IMR-90 (cell line): ENCODE data around the gene DSCAML1. TPM values are rescaled to one million over a fixed set of nuclear protein-coding genes. Genes with fewer than 3 reads are reported as not detected.

Experiments
- ATAC-seq: fragments of 200-7000 bp; cut with Tn5 transposase; 2 replicates; pipeline ENCODE4 v1.9.1; 2020; ENCODE audit warnings: low read depth, mild to moderate bottlenecking, moderate library complexity
- BruUV-seq: library from RNA; stranded (reverse); fragments of 400-500 nt; replicated peaks from 2 replicates; lab custom pipeline; 2021; lab: Mats Ljungman, UMichigan
- CTCF ChIA-PET: fragments of 300-600 bp; formaldehyde crosslinking; extraction: SDS; loops from one replicate; lab custom pipeline; 2021; ENCODE audit warnings: antibody characterized with exemption; lab: Yijun Ruan, JAX
- POLR2A ChIA-PET: fragments of 300-600 bp; sonication (Branson Sonifier 250); formaldehyde crosslinking; loops from one replicate; lab custom pipeline; 2022; ENCODE audit warnings: antibody characterized with exemption; ENCODE audit not compliant: unreplicated experiment; lab: Charles Lee
- DNase-seq: peaks from one replicate; pipeline ENCODE4 v3.0.0; 2013
- H2AFZ ChIP-seq: replicated peaks from 2 replicates; pipeline ENCODE3; 2013; ENCODE audit warnings: low read length, mild to moderate bottlenecking; ENCODE audit not compliant: poor library complexity
- H2AK5ac ChIP-seq: 2 replicates; pipeline ENCODE4 v1.6.1; 2013; ENCODE audit warnings: low read depth, low read length, inconsistent platforms
- H2AK9ac ChIP-seq: replicated peaks from 2 replicates; pipeline ENCODE3; 2013; ENCODE audit warnings: mild to moderate bottlenecking, low read depth, low read length, moderate library complexity; ENCODE audit not compliant: poor library complexity
- H2BK120ac ChIP-seq: 2 replicates; pipeline ENCODE4 v1.6.1; 2013; ENCODE audit warnings: low read depth, low read length, inconsistent platforms
- H2BK15ac ChIP-seq: 3 replicates; pipeline ENCODE4 v1.6.1; 2013; ENCODE audit warnings: low read depth, low read length, inconsistent platforms
- H2BK20ac ChIP-seq: 2 replicates; pipeline ENCODE4 v1.6.1; 2013; ENCODE audit warnings: low read depth, mild to moderate bottlenecking, inconsistent platforms, low read length, moderate library complexity
- H2BK5ac ChIP-seq: 2 replicates; pipeline ENCODE4 v1.6.1; 2013; ENCODE audit warnings: mild to moderate bottlenecking, low read depth, low read length, inconsistent platforms; ENCODE audit not compliant: poor library complexity, severe bottlenecking
- H3K14ac ChIP-seq: replicated peaks from 2 replicates; pipeline ENCODE4 v1.6.1; 2013; ENCODE audit warnings: low read depth, low read length, inconsistent platforms
- H3K18ac ChIP-seq: 2 replicates; pipeline ENCODE4 v1.6.1; 2013; ENCODE audit warnings: low read depth, low read length, control low read depth
- H3K23ac ChIP-seq: 2 replicates; pipeline ENCODE4 v1.6.1; 2013; ENCODE audit warnings: low read depth, low read length, inconsistent platforms
- H3K27ac ChIP-seq: 2 replicates; pipeline ENCODE4 v1.5.1; 2013; ENCODE audit warnings: mild to moderate bottlenecking, control low read depth, low read length; ENCODE audit not compliant: insufficient read depth
- H3K27me3 ChIP-seq: 2 replicates; pipeline ENCODE4 v1.6.1; 2013; ENCODE audit warnings: low read length; ENCODE audit not compliant: control insufficient read depth, insufficient read depth
- H3K36me3 ChIP-seq: 2 replicates; pipeline ENCODE4 v1.6.1; 2013; ENCODE audit warnings: low read length, mixed read lengths; ENCODE audit not compliant: control insufficient read depth, insufficient read depth
- H3K4ac ChIP-seq: 2 replicates; pipeline ENCODE4 v1.6.1; 2013; ENCODE audit warnings: low read depth, low read length, inconsistent platforms
- H3K4me1 ChIP-seq: 2 replicates; pipeline ENCODE4 v1.6.1; 2013; ENCODE audit warnings: low read length, mixed read lengths; ENCODE audit not compliant: control insufficient read depth, insufficient read depth
- H3K4me2 ChIP-seq: 2 replicates; pipeline ENCODE4 v1.6.1; 2013; ENCODE audit warnings: low read depth, mild to moderate bottlenecking, control low read depth, low read length, moderate library complexity
- H3K4me3 ChIP-seq: 2 replicates; pipeline ENCODE4 v1.5.1; 2013; ENCODE audit warnings: low read depth, mild to moderate bottlenecking, control low read depth, low read length, moderate library complexity; ENCODE audit not compliant: insufficient read depth
- H3K56ac ChIP-seq: 2 replicates; pipeline ENCODE4 v1.6.1; 2013; ENCODE audit warnings: low read length, inconsistent platforms; ENCODE audit not compliant: insufficient read depth; ENCODE audit errors: extremely low read depth
- H3K79me1 ChIP-seq, 2 experiments: 2 replicates each; pipeline ENCODE4 v1.6.1; 2013; ENCODE audit warnings: low read length in 2 of 2, inconsistent platforms in 1 of 2, low read depth in 1 of 2
- H3K9ac ChIP-seq: 2 replicates; pipeline ENCODE4 v1.6.1; 2013; ENCODE audit warnings: low read depth, low read length, control low read depth
- H3K9me1 ChIP-seq: 2 replicates; pipeline ENCODE4 v1.6.1; 2013; ENCODE audit warnings: low read length, inconsistent platforms; ENCODE audit not compliant: insufficient read depth
- H3K9me3 ChIP-seq: 2 replicates; pipeline ENCODE4 v1.6.1; 2013; ENCODE audit warnings: low read length; ENCODE audit not compliant: control insufficient read depth, insufficient read depth
- H4K20me1 ChIP-seq: 2 replicates; pipeline ENCODE4 v1.6.1; 2013; ENCODE audit warnings: low read length, inconsistent platforms; ENCODE audit not compliant: insufficient read depth
- H4K5ac ChIP-seq: 2 replicates; pipeline ENCODE4 v1.6.1; 2013; ENCODE audit warnings: mild to moderate bottlenecking, low read depth, low read length, control low read depth
- H4K8ac ChIP-seq, 2 experiments: 2 replicates each; pipeline ENCODE4 v1.6.1; 2013; ENCODE audit warnings: low read depth in 2 of 2, low read length in 2 of 2, control low read depth in 1 of 2, inconsistent platforms in 1 of 2
- H4K91ac ChIP-seq: 2 replicates; pipeline ENCODE4 v1.6.1; 2013; ENCODE audit warnings: low read depth, low read length, inconsistent platforms; ENCODE audit not compliant: insufficient read depth
- BHLHE40 ChIP-seq: fragments of 150-350 bp; IDR thresholded peaks from 2 replicates; pipeline ENCODE4 v1.6.1; 2016; ENCODE audit warnings: mild to moderate bottlenecking, low read depth, low read length
- CHD1 ChIP-seq: IDR thresholded peaks from 2 replicates; pipeline ENCODE4 v1.6.1; 2012; ENCODE audit warnings: low read depth, low read length, improper control_type of control experiment
- FOS ChIP-seq: fragments of 150-350 bp; IDR thresholded peaks from 2 replicates; pipeline ENCODE4 v1.6.1; 2016; ENCODE audit warnings: low read depth, low read length
- MAFK ChIP-seq: IDR thresholded peaks from 2 replicates; pipeline ENCODE4 v1.6.1; 2012; ENCODE audit warnings: low read depth, low read length, improper control_type of control experiment
- MAZ ChIP-seq: IDR thresholded peaks from 2 replicates; pipeline ENCODE4 v1.6.1; 2012; ENCODE audit warnings: low read depth, mild to moderate bottlenecking, low read length, improper control_type of control experiment, moderate library complexity, borderline replicate concordance
- MXI1 ChIP-seq: IDR thresholded peaks from 2 replicates; pipeline ENCODE4 v1.6.1; 2012; ENCODE audit warnings: low read depth, mild to moderate bottlenecking, low read length, moderate library complexity, borderline replicate concordance
- RAD21 ChIP-seq: IDR thresholded peaks from 2 replicates; pipeline ENCODE4 v1.6.1; 2012; ENCODE audit warnings: low read length, improper control_type of control experiment
- RCOR1 ChIP-seq: IDR thresholded peaks from 2 replicates; pipeline ENCODE4 v1.6.1; 2012; ENCODE audit warnings: mild to moderate bottlenecking, low read length, improper control_type of control experiment; ENCODE audit not compliant: insufficient replicate concordance
- SMC3 ChIP-seq: fragments of 150-350 bp; IDR thresholded peaks from 2 replicates; pipeline ENCODE4 v1.6.1; 2016; ENCODE audit warnings: low read depth, mild to moderate bottlenecking, antibody characterized with exemption, low read length, moderate library complexity
- WGBS, 2 experiments: methylation state at CpG; one replicate each; pipeline versions ENCODE4 v1.1.5 to v1.1.7; 2013; ENCODE audit warnings: missing lambda C conversion rate in 2 of 2; ENCODE audit not compliant: insufficient read length in 1 of 2; ENCODE audit errors: extremely low coverage in 2 of 2; 5-methylcytosine and 5-hydroxymethylcytosine counted together
- dilution Hi-C: fragments of 300-500 bp; cut with HindIII; formaldehyde crosslinking; loops from one replicate; pipeline ENCODE4 v1.14.3; 2018; ENCODE audit warnings: low sequenced_read_pairs; ENCODE audit not compliant: unreplicated experiment
- in situ Hi-C: fragments of 300-500 bp; cut with MboI; formaldehyde crosslinking; loops from 3 replicates; pipeline ENCODE4 v1.14.3; 2019; ENCODE audit warnings: low sequenced_read_pairs, inconsistent platforms, mixed read lengths
- intact Hi-C: fragments of 100-400 bp; cut with micrococcal nuclease; formaldehyde crosslinking; loops from 2 replicates; pipeline ENCODE4 v1.10.0; 2022
- polyA plus RNA-seq, 3 experiments: library from polyadenylated mRNA; depleted of rRNA; stranded (reverse); fragments of >200 nt; gene quantifications; 2 replicates each; pipeline ENCODE4 v1.2.3, GENCODE V29; 2012; ENCODE audit warnings: low replicate concordance in 1 of 3
- total RNA-seq: library from RNA; depleted of rRNA; stranded (reverse); fragments of >200 nt; gene quantifications from 2 replicates; pipeline ENCODE4 v1.2.3, GENCODE V29; 2012
- TF ChIP-seq, protein P1 (sequence below): fragments of 150-350 bp; IDR thresholded peaks from 2 replicates; pipeline ENCODE4 v1.6.1; 2016; ENCODE audit warnings: low read depth, mild to moderate bottlenecking, low read length, moderate library complexity, borderline replicate concordance

Gene DSCAML1
- total and polyA plus RNA-seq, 2 of the 4 experiments (the other 2 are of a cell fraction), result not detected

DNA sequence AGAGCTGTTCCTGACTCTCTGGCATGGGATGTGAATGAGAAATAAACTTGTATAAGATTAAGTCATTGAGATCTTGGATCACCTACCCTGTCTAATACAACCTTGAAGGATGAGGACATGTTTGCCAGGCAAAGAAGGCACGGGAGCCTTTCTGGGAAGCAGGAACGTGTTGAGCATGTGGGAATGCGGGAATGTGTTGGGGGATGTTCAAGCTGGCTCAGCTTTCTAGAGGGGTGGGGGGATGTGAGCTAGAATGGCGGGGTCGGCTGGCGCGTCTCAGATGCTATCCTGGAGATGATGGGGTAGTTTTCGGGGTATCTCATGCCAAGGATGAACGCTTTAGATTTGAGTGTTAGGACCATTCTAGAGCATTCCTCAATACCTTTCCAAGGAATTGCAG lies 227.1 kb downstream of the DSCAML1 start:
- Histone ChIP-seq H2AK5ac (no peak overlapping the region), H3K18ac (no peak overlapping the region), H2BK5ac (no peak overlapping the region), H2AK9ac (no peak overlapping the region), H2BK20ac (no peak overlapping the region), H3K79me1 (no peaks in the 10 kb centered on the region), H3K36me3 (no peaks in the 10 kb centered on the region), H4K91ac (no peak overlapping the region), H3K4me1 (no peaks in the 10 kb centered on the region), H3K27me3 (peaks cover 6% of the 10 kb centered on the region), H3K4ac (no peak overlapping the region), H2AFZ (no peak overlapping the region), H3K9ac (no peak overlapping the region), H3K14ac (no peak overlapping the region), H4K8ac (no peak overlapping the region), H4K5ac (no peak overlapping the region), H2BK15ac (no peak overlapping the region), H3K23ac (no peak overlapping the region), H3K9me1 (no peaks in the 10 kb centered on the region), H3K56ac (no peak overlapping the region), H3K4me3 (no peak overlapping the region), H3K9me3 (no peaks in the 10 kb centered on the region), H3K27ac (no peak overlapping the region), H4K20me1 (no peaks in the 10 kb centered on the region), H2BK120ac (no peak overlapping the region), H3K4me2 (no peak overlapping the region)
- no peak for DNase-seq
- dilution Hi-C loops (no loop called here), intact Hi-C loops (no loop called here), in situ Hi-C loops (no loop called here)
- whole genome bisulfite sequencing, 2 experiments, result 42% methylated on average over 2 of the region's 9 CpGs; no CpG with 5 or more reads in 1 of the 2 experiments
- POLR2A ChIA-PET, result no interaction called here
- TF ChIP-seq CHD1 (no peak), SMC3 (no peak), BHLHE40 (no peak), MAZ (no peak), RAD21 (no peak), RCOR1 (no peak), MAFK (no peak), FOS (no peak), MXI1 (no peak)
- TF ChIP-seq, protein P1, sequence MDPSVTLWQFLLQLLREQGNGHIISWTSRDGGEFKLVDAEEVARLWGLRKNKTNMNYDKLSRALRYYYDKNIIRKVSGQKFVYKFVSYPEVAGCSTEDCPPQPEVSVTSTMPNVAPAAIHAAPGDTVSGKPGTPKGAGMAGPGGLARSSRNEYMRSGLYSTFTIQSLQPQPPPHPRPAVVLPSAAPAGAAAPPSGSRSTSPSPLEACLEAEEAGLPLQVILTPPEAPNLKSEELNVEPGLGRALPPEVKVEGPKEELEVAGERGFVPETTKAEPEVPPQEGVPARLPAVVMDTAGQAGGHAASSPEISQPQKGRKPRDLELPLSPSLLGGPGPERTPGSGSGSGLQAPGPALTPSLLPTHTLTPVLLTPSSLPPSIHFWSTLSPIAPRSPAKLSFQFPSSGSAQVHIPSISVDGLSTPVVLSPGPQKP, result no peak
- no TSS peak for BruUV-seq
- ATAC-seq, result no peak
- CTCF ChIA-PET, result no interaction called here
